H4 (cell line): Measurements from ENCODE around the gene OTULIN. TPM values are rescaled to one million over a fixed set of nuclear protein-coding genes. Genes with fewer than 3 reads are reported as not detected.

Source experiments
- DNase-seq: peaks from one replicate; pipeline ENCODE4 v3.0.0-alpha.2; 2015; ENCODE audit warnings: low spot score
- total RNA-seq: library from RNA; depleted of rRNA; stranded (reverse); fragments of >200 nt; shearing (Covaris generic); gene quantifications from 2 replicates; pipeline ENCODE4 v1.2.3, GENCODE V29; 2014; rRNA removed

The OTULIN gene
- total RNA-seq, 1 experiment from 2014 or later = 23.0 TPM

- no peak for DNase-seq
Observed at GRCh38 chr5:14741801-14742440, 77.4 kb downstream of the OTULIN start.

DNA sequence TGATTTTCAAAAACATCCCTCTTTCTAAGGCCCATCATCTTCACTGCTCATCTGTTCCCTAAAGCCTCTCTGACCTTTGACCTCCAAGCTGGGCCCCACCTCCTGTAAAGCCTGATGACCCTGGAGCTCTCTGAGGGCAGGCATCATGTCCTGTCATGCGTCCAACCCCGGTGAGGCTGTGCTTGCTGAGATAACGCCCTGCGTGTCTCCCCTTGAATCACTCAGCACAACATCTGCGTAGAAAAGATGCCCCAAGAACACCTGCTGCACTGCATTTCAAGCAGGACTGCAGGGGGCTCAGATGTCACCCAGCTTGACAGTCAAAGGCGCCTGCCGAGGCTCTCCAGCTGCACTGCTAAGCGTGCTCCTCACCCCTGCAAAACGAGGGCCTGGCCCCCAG lies 78.0 kb downstream of the OTULIN start:
- no peak for DNase-seq

DNA sequence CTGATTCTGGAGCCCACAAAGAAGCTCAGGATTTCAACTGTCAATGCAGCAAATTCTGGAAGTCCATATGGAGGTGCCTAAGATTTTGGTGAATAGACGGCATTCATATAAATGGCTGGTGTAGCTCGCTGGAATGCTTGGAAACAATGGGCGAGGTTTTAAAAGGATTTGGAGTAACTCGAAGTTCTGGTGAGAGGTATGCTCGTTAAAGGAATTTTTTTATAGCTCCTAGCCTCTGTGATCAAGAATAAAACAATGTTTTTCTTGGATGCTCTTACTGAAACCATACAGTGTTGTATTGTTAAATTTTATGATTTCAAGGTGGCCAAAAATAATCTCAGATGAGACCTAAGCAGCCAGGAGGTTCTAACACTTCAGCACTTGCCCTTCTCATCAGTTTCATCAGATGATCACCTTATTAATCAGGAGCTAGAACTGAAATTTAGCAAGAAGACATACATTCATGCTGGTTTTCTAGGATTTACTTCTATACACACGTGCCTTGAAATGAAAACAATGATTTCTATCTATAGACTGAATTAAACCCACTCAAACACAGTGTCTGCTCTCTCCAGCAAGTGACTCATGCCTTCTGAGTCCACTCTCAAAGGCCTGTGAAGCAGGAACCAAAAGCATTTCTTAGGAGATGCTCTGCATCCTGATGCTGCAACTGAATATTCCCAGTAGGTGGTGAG lies 79.2 kb downstream of the OTULIN start:
- DNase-seq = no peak

GRCh38 chr5:14744296-14745187 lies 80.0 kb downstream of the OTULIN start:
- DNase-seq = no peak

DNA sequence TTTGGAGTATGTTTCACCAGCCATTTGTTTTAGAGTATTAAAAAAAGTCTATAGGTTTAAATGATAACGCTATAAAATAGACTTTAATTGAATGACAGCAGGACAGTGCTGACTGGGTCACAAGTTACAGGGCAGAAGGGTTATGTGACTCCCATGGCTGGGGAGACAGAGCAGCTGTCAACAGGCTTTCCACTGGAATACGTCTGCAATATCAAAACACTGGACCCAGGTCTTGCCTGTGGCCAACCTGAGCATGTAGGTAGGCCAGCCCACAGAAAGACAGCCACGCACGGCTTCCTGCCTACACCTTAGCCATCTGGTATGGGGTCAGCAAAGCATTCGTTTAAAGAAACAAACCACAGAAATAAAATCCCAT lies 80.7 kb downstream of the OTULIN start:
- no peak for DNase-seq

DNA sequence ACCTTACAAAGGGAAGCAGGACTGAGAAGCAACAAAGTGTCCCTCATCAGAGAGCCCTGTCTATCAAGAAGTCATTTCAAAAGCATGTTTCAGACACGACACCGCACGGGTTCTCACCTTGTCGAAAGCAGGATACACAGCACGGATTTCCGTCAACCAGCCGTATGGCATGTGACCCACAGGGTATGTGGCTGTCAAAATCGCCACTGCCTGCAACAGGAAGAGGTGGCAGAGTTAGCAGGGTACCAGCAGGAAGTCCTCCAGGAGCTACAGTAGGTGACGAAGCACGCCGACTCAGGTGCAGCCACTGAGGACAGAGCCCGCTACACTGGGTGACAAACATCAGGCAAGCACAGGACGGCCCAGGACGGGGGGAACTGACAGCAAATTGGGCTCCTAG lies 81.2 kb downstream of the OTULIN start:
- no peak for DNase-seq

GRCh38 chr5:14748180-14748900 lies 83.8 kb downstream of the OTULIN start:
- DNase-seq = no peak

Other genes with a start within 250 kb of the OTULIN start
- gene OTULINL, start 82.9 kb upstream of the OTULIN start, total RNA-seq = 1.1 and 1.2 TPM in 2 replicates
- 20.8 and 46.2 TPM in 2 replicates for gene ANKH, start 207.1 kb downstream of the OTULIN start, total RNA-seq